GM18951 (cell line): ENCODE results near the gene ARL6IP4.

Source experiments
- POLR2A ChIP-seq: IDR thresholded peaks from 4 replicates; pipeline ENCODE4 v1.6.1; 2011; ENCODE audit warnings: mild to moderate bottlenecking; ENCODE audit not compliant: insufficient read length, insufficient read depth; ENCODE audit errors: extremely low read depth
- in situ Hi-C: fragments of 300-500 bp; cut with MboI; formaldehyde crosslinking; loops from one replicate; pipeline ENCODE4 v1.12.0; 2022; ENCODE audit warnings: low sequenced_read_pairs, mixed read lengths, inconsistent platforms; ENCODE audit not compliant: unreplicated experiment

Gene ARL6IP4

GRCh38 chr12:122948605-122949004 is 31.9 kb upstream of the ARL6IP4 start:
- TF ChIP-seq POLR2A = no peak
- in situ Hi-C loops = loop anchor here (10.0 kb wide), 1 partner anchor 64 kb away; no protein-coding TSS in a partner anchor

- no peak for TF ChIP-seq POLR2A
- in situ Hi-C loops = loop anchor here (10.0 kb wide), 1 partner anchor 65 kb away; no protein-coding TSS in a partner anchor
Observed at GRCh38 chr12:122949405-122949804, 31.1 kb upstream of the ARL6IP4 start.

- in situ Hi-C loops = loop anchor here (10.0 kb wide), 2 partner anchors 65 to 95 kb away; no protein-coding TSS in a partner anchor
- no peak for TF ChIP-seq POLR2A
Observed at GRCh38 chr12:122949816-122950675, 30.4 kb upstream of the ARL6IP4 start.

GRCh38 chr12:122951406-122951805 is 29.1 kb upstream of the ARL6IP4 start:
- no peak for TF ChIP-seq POLR2A
- in situ Hi-C loops = loop anchor here (10.0 kb wide), 1 partner anchor 97 kb away; no protein-coding TSS in a partner anchor

GRCh38 chr12:122951979-122952892 is 28.2 kb upstream of the ARL6IP4 start:
- in situ Hi-C loops = loop anchor here (10.0 kb wide), 1 partner anchor 97 kb away; no protein-coding TSS in a partner anchor
- TF ChIP-seq POLR2A = no peak

- in situ Hi-C loops = loop anchor here (10.0 kb wide), 1 partner anchor 100 kb away; no protein-coding TSS in a partner anchor
- TF ChIP-seq POLR2A = no peak
Observed at GRCh38 chr12:122955156-122955555, 25.3 kb upstream of the ARL6IP4 start.

- TF ChIP-seq POLR2A = no peak
- in situ Hi-C loops = loop anchor here (10.0 kb wide), 1 partner anchor 101 kb away; no protein-coding TSS in a partner anchor
Observed at GRCh38 chr12:122956035-122956434, 24.4 kb upstream of the ARL6IP4 start.

- TF ChIP-seq POLR2A = no peak
- in situ Hi-C loops = loop anchor here (10.0 kb wide), 1 partner anchor 104 kb away; no protein-coding TSS in a partner anchor
Observed at GRCh38 chr12:122958198-122958888, 22.1 kb upstream of the ARL6IP4 start.

GRCh38 chr12:122959566-122960192 is 20.8 kb upstream of the ARL6IP4 start:
- no peak for TF ChIP-seq POLR2A
- in situ Hi-C loops = loop anchor here (10.0 kb wide), 1 partner anchor 105 kb away; no protein-coding TSS in a partner anchor

GRCh38 chr12:122960193-122960569 is 20.3 kb upstream of the ARL6IP4 start:
- no peak for TF ChIP-seq POLR2A
- in situ Hi-C loops = no loop called here

GRCh38 chr12:122961531-122962329 is 18.8 kb upstream of the ARL6IP4 start:
- no peak for TF ChIP-seq POLR2A
- in situ Hi-C loops = no loop called here

GRCh38 chr12:122963941-122964265 is 16.6 kb upstream of the ARL6IP4 start:
- in situ Hi-C loops = no loop called here
- TF ChIP-seq POLR2A = no peak
